ENCODE data around the gene CHL1.
"Not testable (repeated sequence)": the region's sequence is repeated elsewhere in the genome, so short reads cannot be mapped to it uniquely, and the experiment has no call there.

The CHL1 gene

GRCh38 chr3:347581-347980 is 151.0 kb downstream of the CHL1 start:
- DNase-seq, result no peak

- DNase-seq, result no peak
Measured at GRCh38 chr3:350871-351371, 154.4 kb downstream of the CHL1 start.

GRCh38 chr3:352599-352998 is 156.0 kb downstream of the CHL1 start:
- DNase-seq, result no peak

- no peak for DNase-seq
Measured at GRCh38 chr3:353191-353739, 156.7 kb downstream of the CHL1 start.

GRCh38 chr3:354432-354831 is 157.9 kb downstream of the CHL1 start:
- peak; percentile 33 for DNase-seq

GRCh38 chr3:355622-356021 is 159.1 kb downstream of the CHL1 start:
- DNase-seq, result peak; percentile 76

GRCh38 chr3:356952-357351 is 160.4 kb downstream of the CHL1 start:
- DNase-seq, result peak; percentile 83

GRCh38 chr3:359672-360071 is 163.1 kb downstream of the CHL1 start:
- DNase-seq, result peak; percentile 2

GRCh38 chr3:362681-363338 is 166.2 kb downstream of the CHL1 start:
- no peak for DNase-seq

- DNase-seq, result no peak
Measured at GRCh38 chr3:364287-364686, 167.7 kb downstream of the CHL1 start.

GRCh38 chr3:365268-365667 is 168.7 kb downstream of the CHL1 start:
- DNase-seq, result no peak

- DNase-seq, result not testable (repeated sequence)
Measured at GRCh38 chr3:366253-366652, 169.7 kb downstream of the CHL1 start.

GRCh38 chr3:373193-373779 is 176.7 kb downstream of the CHL1 start:
- no peak for DNase-seq

GRCh38 chr3:374459-374858 is 177.9 kb downstream of the CHL1 start:
- DNase-seq, result no peak

GRCh38 chr3:377158-377561 is 180.6 kb downstream of the CHL1 start:
- DNase-seq, result peak; percentile 62

- DNase-seq, result no peak
Measured at GRCh38 chr3:380801-381200, 184.2 kb downstream of the CHL1 start.

- DNase-seq, result no peak
Measured at GRCh38 chr3:385151-385550, 188.6 kb downstream of the CHL1 start.

GRCh38 chr3:394775-395174 is 198.2 kb downstream of the CHL1 start:
- no peak for DNase-seq

- no peak for DNase-seq
Measured at GRCh38 chr3:396293-396692, 199.7 kb downstream of the CHL1 start.

- DNase-seq, result no peak
Measured at GRCh38 chr3:399647-400046, 203.1 kb downstream of the CHL1 start.

- DNase-seq, result no peak
Measured at GRCh38 chr3:403826-404225, 207.3 kb downstream of the CHL1 start.

GRCh38 chr3:409011-409410 is 212.4 kb downstream of the CHL1 start:
- no peak for DNase-seq

GRCh38 chr3:411226-411625 is 214.7 kb downstream of the CHL1 start:
- DNase-seq, result no peak

- no peak for DNase-seq
Measured at GRCh38 chr3:414063-414462, 217.5 kb downstream of the CHL1 start.
